AG20443 (cell line): ENCODE data around the gene RTN4.
A peak's percentile ranks its signal among the peaks of the same experiment; 100 is the strongest.

Experiments
- DNase-seq: peaks from one replicate; pipeline ENCODE4 v3.0.0; 2012; ENCODE audit warnings: low spot score, mixed read lengths

The RTN4 gene

DNA sequence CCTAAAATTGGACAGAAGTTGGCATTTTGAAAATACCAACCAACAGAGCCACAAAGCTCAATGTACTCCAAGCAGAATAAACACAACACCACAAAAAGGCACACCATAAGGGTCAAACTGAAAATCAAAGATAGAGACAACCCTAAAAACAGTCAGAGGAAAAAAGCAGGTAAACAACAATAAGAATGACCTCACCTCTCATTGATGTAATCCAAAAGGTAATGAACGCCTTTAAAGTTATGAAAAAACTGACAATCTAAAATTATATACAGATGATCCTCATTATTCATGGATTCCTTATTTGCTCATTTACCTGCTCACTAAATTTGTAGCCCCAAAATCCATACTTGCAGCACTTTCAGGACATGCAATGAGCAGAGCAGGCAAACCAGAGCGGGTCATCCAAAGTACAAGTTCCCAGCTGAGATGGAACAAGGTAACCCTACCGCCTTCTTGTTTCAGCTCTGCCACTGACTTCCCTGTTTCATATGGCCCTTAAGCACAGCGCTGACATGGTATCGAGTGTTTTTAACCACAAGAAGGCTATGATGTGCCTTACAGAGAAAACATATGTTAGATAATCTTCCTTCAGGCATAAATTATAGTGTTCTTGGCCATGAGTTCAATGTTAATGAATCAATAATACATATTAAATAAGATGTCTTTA, 17.0 kb downstream of the RTN4 start:
- DNase-seq: no peak

DNA sequence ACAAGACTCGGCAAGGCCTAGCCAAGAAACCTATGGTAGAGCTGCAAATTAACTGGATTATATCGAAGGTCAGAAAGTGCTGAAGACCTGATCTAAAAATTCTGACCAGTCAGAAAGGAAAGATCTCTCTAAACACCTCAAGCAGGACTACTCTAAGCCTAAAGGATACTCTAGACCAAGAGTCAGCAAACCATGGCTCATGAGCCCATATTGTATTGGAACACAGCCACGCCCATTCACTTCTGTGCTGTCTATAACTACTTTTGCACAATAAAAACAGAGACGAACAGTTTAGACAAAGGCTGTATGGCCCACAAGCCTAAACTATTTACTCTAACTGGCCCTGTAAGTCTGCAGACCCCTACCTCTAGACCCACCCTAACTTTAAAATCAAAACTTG, 18.7 kb downstream of the RTN4 start:
- DNase-seq: no peak

DNA sequence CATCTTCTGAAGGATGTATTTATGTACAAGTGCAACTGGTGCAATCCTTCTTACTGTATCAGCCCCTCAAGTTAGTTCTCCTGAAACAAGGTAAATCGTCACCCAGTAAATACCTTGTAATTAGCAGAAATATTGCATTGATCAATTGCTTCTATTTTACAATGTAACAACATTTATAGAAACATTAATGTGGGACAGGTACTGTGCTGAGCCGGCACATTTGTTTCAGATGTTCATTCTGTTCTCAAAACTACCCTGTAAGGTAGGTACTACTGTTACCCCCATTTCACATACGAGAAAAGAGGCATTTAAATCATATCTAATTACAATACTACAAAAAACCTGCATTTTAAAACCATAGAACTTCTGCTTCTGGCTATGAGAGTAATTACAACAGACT, 19.5 kb downstream of the RTN4 start:
- no peak for DNase-seq

DNA sequence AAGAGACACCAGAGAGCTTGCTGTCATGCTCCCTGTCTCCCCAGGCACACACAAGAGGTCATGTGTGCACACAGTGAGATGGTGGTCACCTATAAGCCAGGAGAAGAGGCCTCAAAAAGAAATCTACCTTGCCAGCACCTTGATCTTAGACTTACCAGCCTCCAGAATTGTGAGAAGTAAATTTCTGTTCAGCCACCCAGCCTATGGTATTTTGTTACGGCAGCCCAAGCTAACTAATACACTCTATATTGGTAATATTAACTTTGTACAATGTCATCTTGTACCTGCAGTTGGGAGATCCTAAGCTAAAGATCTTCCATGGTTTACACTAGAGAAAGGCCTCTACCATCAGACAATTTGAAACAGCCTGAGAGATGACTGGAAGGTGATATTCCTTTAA, 21.2 kb downstream of the RTN4 start:
- no peak for DNase-seq

DNA sequence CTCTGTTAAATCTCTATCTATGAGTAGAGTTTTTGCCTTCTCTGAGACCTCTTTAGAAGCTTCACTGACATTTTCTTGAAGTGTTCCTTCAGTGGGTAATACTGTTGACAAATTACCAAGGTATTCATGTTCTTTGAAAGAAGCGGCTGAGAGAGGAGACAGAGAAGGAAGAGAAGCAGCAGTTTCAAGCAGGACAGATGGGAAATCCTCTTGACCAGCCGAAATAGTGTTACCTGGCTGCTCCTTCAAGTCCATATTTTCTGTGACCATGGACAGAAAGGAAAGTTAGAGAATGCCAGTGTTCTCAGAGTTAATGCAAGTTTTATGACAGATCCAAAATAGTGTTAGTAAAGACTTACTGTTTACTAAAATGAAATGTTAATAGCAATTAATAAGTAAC, 23.0 kb downstream of the RTN4 start:
- DNase-seq: no peak

DNA sequence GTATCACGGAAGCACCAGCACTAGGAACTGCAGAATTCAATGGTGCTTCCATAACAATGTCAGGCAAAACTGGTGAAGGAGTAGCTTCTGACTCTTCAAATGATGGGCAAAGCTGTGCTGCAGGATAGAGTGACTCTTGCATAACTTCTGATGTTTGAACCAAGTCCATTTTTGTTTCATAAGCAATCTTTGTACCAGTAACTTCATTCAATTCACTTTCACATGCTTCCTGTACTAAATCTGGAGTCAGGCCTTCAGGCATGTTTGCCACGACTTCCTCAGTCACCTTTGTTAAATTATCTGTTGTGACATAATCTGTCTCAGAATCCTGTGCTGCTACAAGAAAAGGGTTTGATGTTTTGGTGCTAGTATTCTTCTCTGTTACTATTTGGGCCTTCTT, 24.0 kb downstream of the RTN4 start:
- peak; percentile 17 for DNase-seq

DNA sequence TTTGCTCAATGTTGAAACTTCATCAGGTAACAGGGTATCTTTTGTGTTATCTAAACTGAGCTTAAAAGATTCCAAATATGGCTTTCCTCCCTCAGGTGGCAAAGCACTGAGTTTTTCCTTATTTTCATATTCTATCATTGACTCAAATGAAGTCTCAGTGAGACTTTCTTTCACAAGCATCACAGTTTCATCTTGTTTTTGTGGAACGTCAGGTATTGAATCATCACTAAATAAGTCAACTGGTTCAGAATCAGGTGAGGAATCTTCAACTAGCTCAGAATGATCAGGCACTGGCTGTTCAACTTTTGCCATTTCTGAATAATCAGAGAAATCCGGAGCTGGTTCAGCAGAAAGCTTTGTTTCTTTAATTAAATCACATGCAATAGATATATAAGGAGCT, 24.6 kb downstream of the RTN4 start:
- DNase-seq: no peak

DNA sequence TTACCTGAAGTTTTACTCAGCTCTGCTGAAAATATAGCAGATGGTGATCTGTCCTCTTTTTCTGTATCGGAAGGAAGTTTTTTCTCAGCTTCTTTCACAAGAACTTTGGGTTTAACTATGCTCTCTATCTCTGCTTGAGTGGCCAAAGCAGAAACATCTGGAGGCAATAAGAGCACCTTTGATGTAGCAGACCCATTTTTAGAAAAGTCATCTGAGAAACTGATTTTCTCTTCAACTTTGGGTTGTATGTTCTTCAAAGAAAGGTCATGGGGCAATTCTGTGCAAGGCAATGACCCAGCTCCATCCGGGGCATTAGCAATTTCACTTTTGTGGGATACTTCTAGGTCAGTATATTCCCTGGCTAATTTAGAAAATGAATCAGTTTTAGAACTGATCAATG, 25.2 kb downstream of the RTN4 start:
- no peak for DNase-seq

DNA sequence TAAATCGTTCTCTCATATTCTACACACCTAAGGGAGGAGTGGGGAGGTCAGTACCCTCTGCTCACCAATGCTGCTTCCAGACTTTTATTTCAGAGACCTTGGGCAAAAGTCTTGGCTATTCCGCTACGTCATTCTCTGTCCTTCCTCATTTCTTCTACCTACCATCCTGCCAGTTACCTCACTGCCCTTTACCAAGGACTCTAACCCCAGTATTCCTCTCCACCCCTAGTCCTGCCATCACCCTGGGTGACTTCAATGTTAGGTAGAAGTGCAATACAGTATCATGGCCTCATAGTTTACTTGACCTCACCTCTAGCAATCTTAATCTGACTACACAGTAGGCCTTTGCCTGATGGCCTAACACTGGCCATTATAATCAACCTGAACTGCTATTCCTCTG, 27.8 kb downstream of the RTN4 start:
- no peak for DNase-seq

DNA sequence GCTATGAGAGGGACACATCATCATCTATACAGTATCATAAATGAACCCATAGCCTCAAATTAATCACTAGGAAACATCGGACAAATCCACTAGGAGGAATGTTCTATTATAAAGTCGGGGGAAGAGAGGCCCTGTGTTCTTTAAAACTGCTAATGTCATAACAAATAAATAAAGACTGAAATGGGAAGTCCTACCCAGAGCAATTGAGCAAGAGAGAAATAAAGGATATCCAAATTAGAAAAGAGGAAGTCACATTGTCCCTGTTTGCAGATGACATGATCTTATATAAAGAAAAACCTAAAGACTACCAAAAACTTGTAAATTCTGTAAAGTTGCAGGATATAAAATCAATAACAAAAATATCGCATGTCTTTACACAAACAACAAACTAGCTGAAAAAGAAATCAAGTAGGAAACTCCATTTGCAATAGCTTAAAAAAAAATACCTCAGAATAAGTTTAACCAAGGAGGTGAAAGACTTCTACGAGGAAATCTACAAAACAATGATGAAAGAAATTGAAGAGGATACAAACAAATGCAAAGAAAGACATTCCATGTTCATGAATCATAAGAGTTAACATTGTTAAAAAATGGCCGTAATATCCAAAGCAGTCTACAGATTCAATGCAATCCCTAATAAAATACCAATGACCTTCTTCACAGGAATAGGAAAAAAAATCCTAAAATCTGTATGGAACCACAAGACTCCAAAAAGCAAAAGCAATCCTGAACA, 30.6 kb downstream of the RTN4 start:
- no peak for DNase-seq

DNA sequence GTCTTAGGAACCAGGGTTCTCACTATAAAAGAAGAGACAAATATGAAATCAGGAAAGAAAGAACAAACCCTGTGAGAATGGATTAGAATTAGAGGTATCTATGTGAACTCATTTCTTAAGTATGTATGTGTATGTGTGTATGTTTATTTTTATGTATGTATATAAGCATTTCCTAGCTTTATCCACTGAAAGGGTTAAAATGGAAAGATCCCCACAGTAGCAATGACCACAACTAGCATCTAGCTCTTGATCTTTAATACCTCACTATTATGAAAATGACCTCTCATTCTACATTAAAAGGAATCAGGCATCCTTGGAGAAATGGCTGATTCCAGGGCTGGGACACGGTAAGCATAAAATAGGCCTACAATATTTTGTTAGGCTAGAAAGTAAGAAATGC, 31.6 kb downstream of the RTN4 start:
- no peak for DNase-seq

DNA sequence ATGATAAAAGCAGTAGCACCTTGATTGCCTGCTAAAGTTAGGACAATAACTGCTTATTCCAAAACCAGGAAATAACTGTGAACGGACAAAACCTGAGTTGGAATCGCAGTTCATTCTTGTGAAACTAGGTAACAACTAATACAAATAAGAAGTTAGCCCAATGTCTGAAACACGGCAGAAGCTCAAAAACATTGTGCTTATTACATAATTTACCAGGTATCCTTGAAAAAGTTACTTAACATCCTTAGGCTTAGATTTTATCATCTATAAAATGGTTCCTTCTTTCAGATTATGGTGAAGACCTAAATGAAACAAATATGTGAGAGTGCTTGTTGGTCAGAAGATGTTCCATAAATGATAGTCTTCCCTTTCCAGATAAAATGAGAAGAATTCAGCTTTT, 32.4 kb downstream of the RTN4 start:
- DNase-seq: no peak

DNA sequence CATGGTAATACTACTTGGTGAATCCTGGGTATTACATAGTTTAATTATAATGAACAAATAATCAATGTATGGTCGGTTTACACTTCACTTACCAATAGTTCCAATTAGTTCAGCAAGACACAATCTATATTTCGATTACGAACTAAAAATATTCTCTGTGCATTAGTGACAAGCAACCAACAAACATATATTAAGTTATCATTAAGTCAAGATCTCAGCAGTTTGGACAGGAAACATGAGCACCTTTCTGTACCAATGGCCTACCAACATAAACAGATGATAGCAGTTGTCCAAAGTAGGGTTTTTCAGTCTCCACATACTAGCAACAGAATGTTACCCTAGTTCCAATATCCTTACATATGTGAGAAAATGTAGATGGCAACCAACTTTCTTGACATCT, 32.8 kb downstream of the RTN4 start:
- no peak for DNase-seq

DNA sequence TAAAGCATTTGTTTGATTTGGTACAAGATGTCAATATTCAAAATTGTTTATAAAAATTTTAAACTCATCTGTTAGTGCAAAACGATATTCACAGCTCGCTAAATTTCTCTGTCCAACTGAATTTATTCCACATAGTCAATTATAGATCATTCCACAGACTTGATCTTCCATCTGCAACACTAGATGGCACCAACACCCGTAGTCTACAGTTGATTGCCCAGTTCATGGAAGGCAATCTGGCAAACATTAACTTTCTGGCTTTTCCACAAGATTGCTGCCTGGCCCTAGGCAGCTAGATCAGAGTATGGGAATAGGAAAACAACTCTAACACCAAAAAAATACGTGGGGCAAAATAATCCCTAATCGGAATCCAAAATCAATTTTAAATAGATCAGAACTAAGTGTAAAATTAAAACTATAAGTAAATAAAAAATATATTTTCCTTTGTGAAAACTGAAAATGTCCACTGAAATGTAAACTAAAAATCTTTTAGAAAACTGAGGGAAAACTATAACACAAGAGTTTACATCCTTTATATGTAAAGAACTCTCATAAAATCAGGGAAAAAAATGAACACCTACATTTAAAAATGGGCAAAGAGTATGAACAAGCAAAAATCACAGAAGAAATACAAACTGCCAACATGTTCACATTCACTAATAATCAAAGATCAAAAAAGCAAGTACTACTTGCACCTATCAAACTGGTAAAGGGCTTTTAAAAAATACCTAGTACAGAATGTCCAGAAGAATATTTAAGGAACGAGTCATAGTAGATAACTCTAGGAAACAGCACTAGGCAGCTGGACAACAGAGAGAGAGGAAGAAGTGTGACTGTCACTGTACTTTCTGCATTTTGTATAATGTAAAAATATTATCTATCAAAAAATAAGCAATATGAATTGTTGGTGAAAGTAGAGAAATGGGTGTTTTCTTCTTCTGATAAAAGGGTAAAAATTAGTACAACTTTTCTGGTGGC, 35.0 kb downstream of the RTN4 start:
- DNase-seq: peak; percentile 74

DNA sequence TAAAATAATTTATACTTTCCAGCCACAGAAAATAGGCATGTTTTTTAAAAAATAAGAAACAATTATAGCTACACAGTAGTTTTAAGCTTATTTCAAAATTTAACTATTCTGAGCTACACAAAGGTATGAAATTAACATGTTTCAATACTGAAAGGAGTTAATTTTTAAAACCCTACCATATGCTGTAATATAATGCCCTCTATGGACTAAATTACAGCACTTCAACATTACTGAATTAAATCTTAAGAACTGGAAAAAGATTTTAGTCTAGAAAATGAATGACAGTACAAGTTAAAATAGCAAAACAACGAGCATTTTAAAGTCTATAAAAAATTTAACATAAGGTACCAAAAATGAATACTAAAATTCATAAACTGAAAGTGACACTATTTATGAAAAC, 36.3 kb downstream of the RTN4 start:
- no peak for DNase-seq

DNA sequence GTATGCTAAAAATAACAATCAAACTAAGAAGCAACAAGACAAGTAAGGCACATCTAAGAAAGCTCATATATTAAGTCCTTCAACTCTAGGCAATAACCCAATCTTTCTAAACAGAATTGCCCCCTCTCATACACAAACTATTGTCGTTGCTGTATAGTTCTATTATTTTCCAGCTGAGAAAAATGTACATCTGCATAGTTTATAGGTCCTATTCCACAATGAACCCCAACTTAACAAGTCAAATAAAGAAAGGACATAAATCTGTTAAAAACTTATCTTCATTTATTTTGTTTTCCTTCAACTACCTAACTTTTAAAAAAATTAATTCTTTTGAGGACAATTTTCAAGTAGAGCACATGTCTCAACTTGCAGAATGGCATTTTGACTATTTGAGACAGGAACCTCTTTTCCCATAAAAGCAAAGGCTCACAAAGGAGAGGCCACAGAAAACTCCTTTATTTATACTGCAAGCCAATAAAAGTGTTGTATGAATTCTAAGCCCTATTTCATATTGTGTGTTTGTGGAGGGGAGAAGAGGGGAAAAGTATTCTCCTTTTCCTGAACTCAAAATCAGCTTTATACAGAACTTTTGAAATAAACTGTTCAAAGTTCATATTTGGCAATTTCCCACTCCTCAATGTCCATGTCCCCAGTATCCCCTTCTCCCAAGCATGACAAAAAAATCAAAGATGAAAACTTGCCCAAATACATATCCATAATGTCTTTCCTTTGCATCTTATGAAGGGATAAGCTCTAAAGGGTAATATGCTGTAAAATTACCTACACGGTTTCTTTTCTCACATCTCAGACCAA, 37.4 kb downstream of the RTN4 start:
- no peak for DNase-seq

DNA sequence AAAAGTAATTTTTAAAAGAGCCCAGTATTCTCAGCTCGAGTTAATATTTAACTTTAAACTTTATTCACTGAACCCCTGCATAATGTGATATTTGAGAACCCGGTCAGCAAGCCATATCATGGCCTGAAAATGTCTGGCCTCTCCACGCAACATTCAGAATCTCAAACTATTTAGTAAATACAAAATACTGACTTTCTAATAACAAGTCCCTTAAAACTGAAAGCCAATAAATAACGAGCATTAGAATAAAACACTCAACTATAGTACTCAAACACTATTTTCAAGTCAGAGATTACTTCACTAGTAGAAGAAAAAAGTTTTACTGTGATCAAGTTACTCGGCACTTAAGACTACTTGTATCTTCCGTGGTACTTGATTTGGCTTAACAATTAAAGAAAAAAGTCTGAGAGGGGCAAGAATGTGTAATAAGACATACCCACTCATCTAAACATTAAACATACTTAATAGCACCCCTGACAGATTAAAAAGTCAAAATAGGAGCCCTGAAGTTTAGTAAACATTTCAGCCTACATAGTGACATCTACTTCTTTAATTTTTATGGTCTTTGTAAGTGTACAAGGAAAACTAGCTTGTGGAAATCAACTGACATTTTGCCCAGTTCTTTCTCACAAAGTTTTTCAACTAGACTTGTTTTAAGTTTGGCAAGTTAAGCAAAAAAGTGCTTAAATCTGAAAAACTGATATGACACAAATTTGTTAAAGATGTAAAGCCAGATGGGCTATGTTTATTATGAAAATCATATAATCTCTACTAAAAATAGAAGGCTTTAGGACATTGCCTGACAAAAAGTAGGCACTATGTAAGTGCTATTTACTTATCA, 38.2 kb downstream of the RTN4 start:
- no peak for DNase-seq

DNA sequence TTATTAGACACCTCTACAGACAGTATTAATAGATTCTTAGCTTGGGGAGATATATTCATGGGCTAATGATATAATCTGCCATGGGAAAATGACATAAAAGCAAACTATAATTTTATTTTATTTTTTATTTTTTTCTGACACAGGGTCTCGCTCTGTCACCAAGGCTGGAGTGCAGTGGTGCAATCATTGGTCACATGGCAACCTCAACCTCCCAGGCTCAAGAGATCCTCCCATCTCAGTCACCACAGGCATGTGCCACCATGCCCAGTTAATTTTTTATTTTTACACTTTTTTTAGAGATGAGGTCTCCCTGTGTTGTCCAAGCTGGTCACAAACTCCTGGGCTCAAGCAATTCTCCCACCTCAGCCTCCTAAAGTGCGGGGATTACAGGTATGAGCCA, 39.3 kb downstream of the RTN4 start:
- DNase-seq: no peak

DNA sequence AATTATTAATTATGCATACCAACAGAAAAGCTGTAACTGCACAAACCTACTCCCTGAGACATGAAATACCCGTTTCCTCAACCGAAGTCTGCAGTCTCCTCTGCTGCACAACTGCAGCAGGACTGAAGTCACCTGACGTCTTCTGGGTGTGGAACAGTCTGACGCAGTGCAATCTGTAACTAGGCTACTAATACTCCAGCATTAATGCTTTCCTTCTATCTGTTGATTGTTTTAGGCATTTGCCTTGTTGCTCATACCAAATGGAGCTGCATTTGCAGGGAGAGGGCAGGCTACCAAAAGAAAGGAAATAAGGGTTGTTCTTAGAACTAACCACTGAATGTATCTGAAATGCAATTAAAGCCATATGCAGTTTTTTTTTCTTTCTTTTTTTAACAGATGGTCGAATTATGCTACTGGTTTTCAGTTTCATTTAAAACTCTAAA, 40.1 kb downstream of the RTN4 start:
- peak; percentile 65 for DNase-seq

DNA sequence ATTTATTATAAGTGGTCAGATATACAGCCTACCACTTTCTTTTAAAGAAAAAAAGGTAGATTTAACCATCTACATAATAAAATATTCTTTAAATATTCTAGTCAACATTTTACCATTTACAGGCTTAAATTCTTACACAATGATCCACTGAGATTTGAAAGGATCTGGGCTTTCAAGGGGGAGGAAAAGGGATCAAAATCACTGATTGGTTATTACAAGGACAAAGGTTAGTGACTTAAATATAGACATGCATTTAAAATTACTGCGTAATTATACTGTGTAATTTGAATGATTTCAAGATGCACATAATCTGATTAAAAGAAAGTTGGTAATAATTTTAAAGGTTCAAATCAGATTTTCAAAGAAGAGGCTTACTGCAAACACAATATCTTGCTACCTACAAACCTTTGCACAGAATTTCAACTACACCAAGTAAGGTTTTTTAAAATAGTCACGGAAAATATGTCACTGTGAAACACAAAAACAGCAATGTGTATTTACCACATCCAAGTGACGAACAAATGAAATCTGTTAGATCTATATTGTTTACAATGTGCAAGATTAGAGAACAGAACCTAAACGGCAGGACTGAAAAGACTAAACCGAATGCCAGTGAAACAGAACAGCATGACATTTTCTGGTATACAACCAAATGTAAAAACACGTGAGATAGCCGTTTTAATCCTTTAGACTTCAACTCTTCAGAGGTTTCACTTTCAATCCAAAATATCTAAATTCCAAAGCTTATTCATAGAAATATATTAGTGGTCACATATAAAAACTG, 40.8 kb downstream of the RTN4 start:
- no peak for DNase-seq
